Osteocyte (in vitro differentiated cells): ENCODE data around the gene IGF1R. TPM values are rescaled to one million over a fixed set of nuclear protein-coding genes. Genes with fewer than 3 reads are reported as not detected.

Experiments used
- DNase-seq: peaks from one replicate; pipeline ENCODE4 v3.0.0; 2021; ENCODE audit warnings: mixed read lengths; ENCODE audit not compliant: unreplicated experiment; ENCODE audit errors: extremely low spot score
- H3K27ac Mint-ChIP-seq: one replicate; pipeline ENCODE4 v1.8.0; 2021; ENCODE audit warnings: mild to moderate bottlenecking, mixed read lengths; ENCODE audit not compliant: unreplicated experiment
- H3K27me3 Mint-ChIP-seq: one replicate; pipeline ENCODE4 v1.8.0; 2021; ENCODE audit warnings: mixed read lengths; ENCODE audit not compliant: unreplicated experiment
- H3K36me3 Mint-ChIP-seq: one replicate; pipeline ENCODE4 v1.8.0; 2021; ENCODE audit warnings: mixed read lengths; ENCODE audit not compliant: unreplicated experiment
- H3K4me1 Mint-ChIP-seq: one replicate; pipeline ENCODE4 v1.8.0; 2021; ENCODE audit warnings: mixed read lengths; ENCODE audit not compliant: unreplicated experiment
- H3K4me3 Mint-ChIP-seq: one replicate; pipeline ENCODE4 v1.8.0; 2021; ENCODE audit warnings: mild to moderate bottlenecking, moderate library complexity, mixed read lengths; ENCODE audit not compliant: unreplicated experiment
- H3K9me3 Mint-ChIP-seq: one replicate; pipeline ENCODE4 v1.8.0; 2021; ENCODE audit warnings: mixed read lengths; ENCODE audit not compliant: unreplicated experiment
- CTCF ChIP-seq: fragments of 200-600 bp; sonication (generic); IDR thresholded peaks from 2 replicates; pipeline ENCODE4 v1.5.0; 2021; ENCODE audit warnings: antibody characterized with exemption, mild to moderate bottlenecking, moderate library complexity
- total RNA-seq: library from RNA; stranded (reverse); gene quantifications from 2 replicates; pipeline ENCODE4 v1.2.1, GENCODE V29; 2021

IGF1R gene
- total RNA-seq, 1 donor from 2014 or later = 174 TPM

GRCh38 chr15:98753726-98754656 lies 105.7 kb downstream of the IGF1R start:
- Mint-ChIP-seq H3K4me1 (peaks cover 53% of the 10 kb centered on the region), H3K27me3 (no peaks in the 10 kb centered on the region), H3K4me3 (peak overlapping the region; percentile 72), H3K9me3 (no peaks in the 10 kb centered on the region), H3K27ac (peak overlapping the region; percentile 83), H3K36me3 (no peaks in the 10 kb centered on the region)
- no peak for TF ChIP-seq CTCF
- DNase-seq = no peak

- Mint-ChIP-seq H3K9me3 (no peaks in the 10 kb centered on the region), H3K27ac (peak overlapping the region; percentile 83), H3K4me1 (peaks cover 60% of the 10 kb centered on the region), H3K36me3 (no peaks in the 10 kb centered on the region), H3K4me3 (peak overlapping the region; percentile 72), H3K27me3 (no peaks in the 10 kb centered on the region)
- no peak for TF ChIP-seq CTCF
- DNase-seq = no peak
These were observed 106.3 kb downstream of the IGF1R start for GRCh38 chr15:98754657-98755022.

- no peaks in the 10 kb centered on the region for H3K27me3 Mint-ChIP-seq
- no peak for DNase-seq
- H3K4me3 Mint-ChIP-seq = peak overlapping the region; percentile 50
- peaks cover 64% of the 10 kb centered on the region for H3K4me1 Mint-ChIP-seq
- H3K27ac Mint-ChIP-seq = peak overlapping the region; percentile 83
- H3K9me3 Mint-ChIP-seq = no peaks in the 10 kb centered on the region
- H3K36me3 Mint-ChIP-seq = no peaks in the 10 kb centered on the region
- TF ChIP-seq CTCF = no peak
These were observed 106.8 kb downstream of the IGF1R start for GRCh38 chr15:98755138-98755537.

- H3K27ac Mint-ChIP-seq = no peak overlapping the region
These were observed 107.4 kb downstream of the IGF1R start for GRCh38 chr15:98755781-98756180.

More at GRCh38 chr15:98755781-98756180, 107.4 kb downstream of the IGF1R start:
- no peaks in the 10 kb centered on the region for H3K27me3 Mint-ChIP-seq
- TF ChIP-seq CTCF = no peak
- H3K9me3 Mint-ChIP-seq = no peaks in the 10 kb centered on the region
- H3K36me3 Mint-ChIP-seq = no peaks in the 10 kb centered on the region
- H3K4me3 Mint-ChIP-seq = no peak overlapping the region
- no peak for DNase-seq
- peaks cover 69% of the 10 kb centered on the region for H3K4me1 Mint-ChIP-seq
